SK-N-SH (cell line): ENCODE data around the gene GRWD1. TPM values are rescaled to one million over a fixed set of nuclear protein-coding genes. Genes with fewer than 3 reads are reported as not detected.

Source experiments
- CTCF ChIA-PET: fragments of 300-600, 350-600 bp; formaldehyde crosslinking; extraction: SDS; loops from one replicate; lab custom pipeline; 2021; lab: Yijun Ruan, JAX
- POLR2A ChIA-PET: fragments of 350-600 bp; sonication (Branson Sonifier 250); formaldehyde crosslinking; extraction: SDS; loops from one replicate; lab custom pipeline; 2020; ENCODE audit warnings: antibody characterized with exemption, inconsistent platforms; lab: Yijun Ruan, JAX
- DNase-seq: peaks from one replicate; pipeline ENCODE4 v3.0.0; 2012
- H2AFZ ChIP-seq: fragments of 200-600 bp; sonication (generic); 2 replicates; pipeline ENCODE4 v1.8.1; 2016; ENCODE audit warnings: antibody characterized with exemption, mild to moderate bottlenecking, low read depth
- H3F3A ChIP-seq: fragments of 200-600 bp; sonication (generic); replicated peaks from 2 replicates; pipeline ENCODE3; 2016; ENCODE audit warnings: antibody characterized with exemption, mild to moderate bottlenecking; ENCODE audit not compliant: insufficient read depth
- H3K27ac ChIP-seq, 2 experiments: fragments of 200-500 bp in 1 of 2; fragments of 200-600 bp in 1 of 2; sonication (Bioruptor generic) in 1 of 2; sonication (generic), shearing (Covaris generic) in 1 of 2; 2 replicates each; pipeline versions ENCODE4 v1.5.1 to v1.6.1; 2014 to 2016; ENCODE audit warnings: low read depth in 2 of 2, inconsistent platforms in 1 of 2, low read length in 1 of 2, mild to moderate bottlenecking in 1 of 2, mixed read lengths in 1 of 2
- H3K27me3 ChIP-seq: fragments of 200-600 bp; sonication (generic), shearing (Covaris generic); 2 replicates; pipeline ENCODE4 v1.6.1; 2016; ENCODE audit warnings: mixed run types; ENCODE audit not compliant: insufficient read depth
- H3K36me3 ChIP-seq, 2 experiments: fragments of 200-500 bp in 1 of 2; fragments of 200-600 bp in 1 of 2; sonication (Bioruptor generic) in 1 of 2; sonication (generic) in 1 of 2; replicated peaks in 1 of 2; 2 replicates each; pipeline versions ENCODE3 to v1.5.1; 2014 to 2016; ENCODE audit warnings: low read length in 1 of 2, mild to moderate bottlenecking in 1 of 2; ENCODE audit not compliant: insufficient read depth in 2 of 2, control insufficient read depth in 1 of 2
- H3K4me1 ChIP-seq, 2 experiments: fragments of 200-500 bp in 1 of 2; fragments of 200-600 bp in 1 of 2; sonication (Bioruptor generic) in 1 of 2; sonication (generic), shearing (Covaris generic) in 1 of 2; 2 replicates each; pipeline versions ENCODE4 v1.5.1 to v1.6.1; 2014 to 2016; ENCODE audit warnings: low read depth in 1 of 2, low read length in 1 of 2, mixed run types in 1 of 2; ENCODE audit not compliant: insufficient read depth in 2 of 2, control insufficient read depth in 1 of 2
- H3K4me2 ChIP-seq: fragments of 200-600 bp; sonication (generic), shearing (Covaris generic); 2 replicates; pipeline ENCODE4 v1.6.1; 2017; ENCODE audit warnings: mixed run types
- H3K4me3 ChIP-seq, 2 experiments: fragments of 200-500 bp in 1 of 2; fragments of 200-600 bp in 1 of 2; sonication (Bioruptor generic) in 1 of 2; sonication (generic), shearing (Covaris generic) in 1 of 2; 2 replicates each; pipeline versions ENCODE4 v1.5.1 to v1.8.1; 2014 to 2016; ENCODE audit warnings: low read depth in 2 of 2, inconsistent platforms in 1 of 2, low read length in 1 of 2, mild to moderate bottlenecking in 1 of 2, mixed read lengths in 1 of 2, moderate library complexity in 1 of 2
- H3K79me2 ChIP-seq: fragments of 200-600 bp; sonication (generic); 2 replicates; pipeline ENCODE4 v1.8.1; 2017; ENCODE audit warnings: mild to moderate bottlenecking; ENCODE audit not compliant: insufficient read depth
- H3K9ac ChIP-seq: fragments of 200-600 bp; sonication (generic); 2 replicates; pipeline ENCODE4 v1.6.1; 2017; ENCODE audit warnings: mixed run types
- H3K9me2 ChIP-seq: fragments of 200-600 bp; sonication (generic); 2 replicates; pipeline ENCODE4 v1.6.1; 2017; ENCODE audit warnings: mixed run types
- H3K9me3 ChIP-seq: fragments of 200-600 bp; sonication (generic); 2 replicates; pipeline ENCODE4 v1.6.1; 2017; ENCODE audit warnings: mixed run types, mild to moderate bottlenecking, moderate library complexity
- H4K20me1 ChIP-seq: fragments of 200-600 bp; sonication (generic); 2 replicates; pipeline ENCODE4 v1.6.1; 2017; ENCODE audit warnings: mild to moderate bottlenecking, mixed run types; ENCODE audit not compliant: insufficient read depth
- CTCF ChIP-seq: fragments of 200-600 bp; sonication (generic); IDR thresholded peaks from 2 replicates; pipeline ENCODE4 v1.6.1; 2017; ENCODE audit warnings: antibody characterized with exemption, mild to moderate bottlenecking, moderate library complexity
- ELF1 ChIP-seq: IDR thresholded peaks from 2 replicates; pipeline ENCODE4 v1.4.0; 2012
- EP300 ChIP-seq, 2 experiments: IDR thresholded peaks; 2 replicates each; pipeline versions ENCODE4 v1.4.0 to v1.6.1; 2012; ENCODE audit warnings: borderline replicate concordance in 1 of 2, low read depth in 1 of 2, low read length in 1 of 2
- EZH2phosphoT487 ChIP-seq: fragments of 200-600 bp; sonication (generic); IDR thresholded peaks from 2 replicates; pipeline ENCODE4 v1.6.1; 2017; ENCODE audit warnings: low read depth, mixed run types, mild to moderate bottlenecking, antibody characterized with exemption, moderate library complexity, borderline replicate concordance
- FOSL2 ChIP-seq: IDR thresholded peaks from 2 replicates; pipeline ENCODE4 v1.4.0; 2012; ENCODE audit warnings: low read depth, mild to moderate bottlenecking, moderate library complexity, borderline replicate concordance
- FOXJ3 ChIP-seq: sonication (generic); formaldehyde crosslinking; IDR thresholded peaks from 2 replicates; pipeline ENCODE4 v1.5.1; 2020; ENCODE audit warnings: mild to moderate bottlenecking, missing genetic modification reagents
- GABPA ChIP-seq: IDR thresholded peaks from 2 replicates; pipeline ENCODE4 v1.4.0; 2012; ENCODE audit warnings: low read depth, mild to moderate bottlenecking
- MAX ChIP-seq: IDR thresholded peaks from 2 replicates; pipeline ENCODE4 v1.4.0; 2012; ENCODE audit warnings: low read depth
- MXI1 ChIP-seq: IDR thresholded peaks from 2 replicates; pipeline ENCODE4 v1.6.1; 2012; ENCODE audit warnings: mild to moderate bottlenecking, low read depth, low read length, improper control_type of control experiment
- NFIC ChIP-seq: IDR thresholded peaks from 2 replicates; pipeline ENCODE4 v1.4.0; 2012; ENCODE audit warnings: borderline replicate concordance
- NRF1 ChIP-seq: IDR thresholded peaks from 2 replicates; pipeline ENCODE4 v1.6.1; 2012; ENCODE audit warnings: low read depth, mild to moderate bottlenecking, low read length
- POLR2AphosphoS5 ChIP-seq: IDR thresholded peaks from 2 replicates; pipeline ENCODE4 v1.6.1; 2012; ENCODE audit warnings: low read depth, low read length
- RAD21 ChIP-seq: IDR thresholded peaks from 2 replicates; pipeline ENCODE4 v1.6.1; 2012; ENCODE audit warnings: mild to moderate bottlenecking, low read length
- RCOR1 ChIP-seq: fragments of 150-350 bp; IDR thresholded peaks from 2 replicates; pipeline ENCODE4 v1.6.1; 2017; ENCODE audit warnings: antibody characterized with exemption, low read length
- REST ChIP-seq: IDR thresholded peaks from 2 replicates; pipeline ENCODE4 v1.6.1; 2012; ENCODE audit warnings: mild to moderate bottlenecking, low read depth, low read length, moderate library complexity
- RFX5 ChIP-seq: IDR thresholded peaks from 2 replicates; pipeline ENCODE4 v1.6.1; 2012; ENCODE audit warnings: mild to moderate bottlenecking, improper control_type of control experiment, low read length
- RXRA ChIP-seq: IDR thresholded peaks from 2 replicates; pipeline ENCODE4 v1.4.0; 2012; ENCODE audit warnings: low read depth, mild to moderate bottlenecking, borderline replicate concordance
- SIN3A ChIP-seq: IDR thresholded peaks from 2 replicates; pipeline ENCODE4 v1.6.1; 2012; ENCODE audit warnings: low read depth, mild to moderate bottlenecking, low read length, moderate library complexity, borderline replicate concordance
- SMC3 ChIP-seq: IDR thresholded peaks from 2 replicates; pipeline ENCODE4 v1.6.1; 2012; ENCODE audit warnings: low read depth, low read length, improper control_type of control experiment
- TCF12 ChIP-seq: IDR thresholded peaks from 2 replicates; pipeline ENCODE4 v1.4.0; 2012
- TEAD4 ChIP-seq: IDR thresholded peaks from 2 replicates; pipeline ENCODE4 v1.4.0; 2012; ENCODE audit warnings: mild to moderate bottlenecking, borderline replicate concordance; ENCODE audit not compliant: insufficient read depth
- YY1 ChIP-seq: IDR thresholded peaks from 2 replicates; pipeline ENCODE4 v1.4.0; 2012; ENCODE audit warnings: low read depth, mild to moderate bottlenecking
- WGBS: methylation state at CpG from one replicate; pipeline ENCODE4 v1.1.6; 2017; ENCODE audit warnings: low lambda C conversion rate; 5-methylcytosine and 5-hydroxymethylcytosine counted together
- polyA plus RNA-seq, 3 experiments: library from polyadenylated mRNA; depleted of rRNA; stranded (reverse); fragments of >200 nt; gene quantifications; 2 replicates each; pipeline ENCODE4 v1.2.3, GENCODE V29; 2012
- TF ChIP-seq, protein P1 (sequence below): fragments of 150-350 bp; IDR thresholded peaks from 2 replicates; pipeline ENCODE4 v1.6.1; 2017; ENCODE audit warnings: antibody characterized with exemption, low read length, low read depth, borderline replicate concordance
- TF ChIP-seq, protein P2 (sequence below): IDR thresholded peaks from 2 replicates; pipeline ENCODE4 v1.4.0; 2012; ENCODE audit warnings: low read depth, borderline replicate concordance
- TF ChIP-seq, protein P3 (sequence below): IDR thresholded peaks from 2 replicates; pipeline ENCODE4 v1.4.0; 2012; ENCODE audit warnings: low read depth, borderline replicate concordance

The GRWD1 gene
- polyA plus RNA-seq, 1 of the 3 experiments (the other 2 are of a cell fraction): 36.6 TPM

- H3K36me3 ChIP-seq: peaks cover 15 to 20% of the 10 kb centered on the region in 2 experiments
- WGBS: 2% methylated on average over 6 of the region's 6 CpGs
- H3K9me2 ChIP-seq: no peaks in the 10 kb centered on the region
- H4K20me1 ChIP-seq: no peaks in the 10 kb centered on the region
- peak overlapping the region; percentile 89 to 92 for H3K27ac ChIP-seq
- POLR2A ChIA-PET: interaction anchor here (0.9 to 1.4 kb wide), 4 partner anchors 82 to 174 kb away, joined by 3 to 5 read pairs (median 5); partner anchors contain the start of genes RPL18 and SPHK2
- peaks cover 18% of the 10 kb centered on the region for H3F3A ChIP-seq
- peak overlapping the region; percentile 98 to 99 for H3K4me3 ChIP-seq
- CTCF ChIA-PET: interaction anchor here (0.6 to 2.4 kb wide), 20 partner anchors 8 to 444 kb away, joined by 3 to 10 read pairs (median 3); partner anchors contain the start of genes GRIN2D, KCNJ14, KDELR1 and TMEM143
- peak overlapping the region; percentile 92 for H3K9ac ChIP-seq
- H3K27me3 ChIP-seq: no peaks in the 10 kb centered on the region
- peak overlapping the region; percentile 99 for H3K4me2 ChIP-seq
- no peaks in the 10 kb centered on the region for H3K9me3 ChIP-seq
- DNase-seq: peak; percentile 90
- peaks cover 4 to 16% of the 10 kb centered on the region in 2 experiments; a peak in 2 of 4 replicates for H3K4me1 ChIP-seq
- peaks cover 37% of the 10 kb centered on the region for H3K79me2 ChIP-seq
- peak overlapping the region; percentile 87 for H2AFZ ChIP-seq
- TF ChIP-seq, protein P1, sequence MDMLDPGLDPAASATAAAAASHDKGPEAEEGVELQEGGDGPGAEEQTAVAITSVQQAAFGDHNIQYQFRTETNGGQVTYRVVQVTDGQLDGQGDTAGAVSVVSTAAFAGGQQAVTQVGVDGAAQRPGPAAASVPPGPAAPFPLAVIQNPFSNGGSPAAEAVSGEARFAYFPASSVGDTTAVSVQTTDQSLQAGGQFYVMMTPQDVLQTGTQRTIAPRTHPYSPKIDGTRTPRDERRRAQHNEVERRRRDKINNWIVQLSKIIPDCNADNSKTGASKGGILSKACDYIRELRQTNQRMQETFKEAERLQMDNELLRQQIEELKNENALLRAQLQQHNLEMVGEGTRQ: no peak
- no peak for TF ChIP-seq ELF1
- TF ChIP-seq FOXJ3: no peak
- TF ChIP-seq YY1: no peak
- peak in 1 of 2 experiments; percentile 77; a peak in 2 of 4 replicates for TF ChIP-seq EP300 (IDR thresholded peaks at IDR 0.05; ENCODE audit: borderline replicate concordance in 1 of 2, low read depth in 1 of 2, low read length in 1 of 2)
- TF ChIP-seq SMC3: peak; percentile 28; the same call in 1 of the 2 replicates
- no peak for TF ChIP-seq EZH2phosphoT487
- TF ChIP-seq GABPA: no peak
- TF ChIP-seq, protein P2, sequence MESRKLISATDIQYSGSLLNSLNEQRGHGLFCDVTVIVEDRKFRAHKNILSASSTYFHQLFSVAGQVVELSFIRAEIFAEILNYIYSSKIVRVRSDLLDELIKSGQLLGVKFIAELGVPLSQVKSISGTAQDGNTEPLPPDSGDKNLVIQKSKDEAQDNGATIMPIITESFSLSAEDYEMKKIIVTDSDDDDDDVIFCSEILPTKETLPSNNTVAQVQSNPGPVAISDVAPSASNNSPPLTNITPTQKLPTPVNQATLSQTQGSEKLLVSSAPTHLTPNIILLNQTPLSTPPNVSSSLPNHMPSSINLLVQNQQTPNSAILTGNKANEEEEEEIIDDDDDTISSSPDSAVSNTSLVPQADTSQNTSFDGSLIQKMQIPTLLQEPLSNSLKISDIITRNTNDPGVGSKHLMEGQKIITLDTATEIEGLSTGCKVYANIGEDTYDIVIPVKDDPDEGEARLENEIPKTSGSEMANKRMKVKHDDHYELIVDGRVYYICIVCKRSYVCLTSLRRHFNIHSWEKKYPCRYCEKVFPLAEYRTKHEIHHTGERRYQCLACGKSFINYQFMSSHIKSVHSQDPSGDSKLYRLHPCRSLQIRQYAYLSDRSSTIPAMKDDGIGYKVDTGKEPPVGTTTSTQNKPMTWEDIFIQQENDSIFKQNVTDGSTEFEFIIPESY: no peak
- no peak for TF ChIP-seq NFIC
- 0 out of 2 replicates have a peak, but pooled peaks have one; percentile 28 for TF ChIP-seq RFX5
- peak; percentile 54 for TF ChIP-seq POLR2AphosphoS5
- 0 out of 2 replicates have a peak, but pooled peaks have one; percentile 52 for TF ChIP-seq REST
- no peak; the same call in 1 of the 2 replicates for TF ChIP-seq MXI1
- TF ChIP-seq MAX: 0 out of 2 replicates have a peak, but pooled peaks have one; percentile 26
- peak; percentile 85 for TF ChIP-seq CTCF
- 0 out of 2 replicates have a peak, but pooled peaks have one; percentile 56 for TF ChIP-seq SIN3A
- peak; percentile 98 for TF ChIP-seq RCOR1
- TF ChIP-seq TCF12: peak; percentile 39
- no peak for TF ChIP-seq RXRA
- TF ChIP-seq RAD21: peak; percentile 52
- no peak for TF ChIP-seq TEAD4
- TF ChIP-seq, protein P3, sequence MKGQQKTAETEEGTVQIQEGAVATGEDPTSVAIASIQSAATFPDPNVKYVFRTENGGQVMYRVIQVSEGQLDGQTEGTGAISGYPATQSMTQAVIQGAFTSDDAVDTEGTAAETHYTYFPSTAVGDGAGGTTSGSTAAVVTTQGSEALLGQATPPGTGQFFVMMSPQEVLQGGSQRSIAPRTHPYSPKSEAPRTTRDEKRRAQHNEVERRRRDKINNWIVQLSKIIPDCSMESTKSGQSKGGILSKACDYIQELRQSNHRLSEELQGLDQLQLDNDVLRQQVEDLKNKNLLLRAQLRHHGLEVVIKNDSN: no peak
- no peak for TF ChIP-seq FOSL2
- no peak for TF ChIP-seq NRF1
Measured at GRCh38 chr19:48445256-48445605, 552 bp upstream of the GRWD1 start.
